Endothelial cell of umbilical vein (primary cell): ENCODE results near the gene ZBTB40. TPM values are rescaled to one million over a fixed set of nuclear protein-coding genes. Genes with fewer than 3 reads are reported as not detected.

Experiments
- BruUV-seq: library from RNA; stranded (reverse); fragments of 400-500 nt; replicated peaks from 2 replicates; lab custom pipeline; 2021; lab: Mats Ljungman, UMichigan
- CTCF ChIA-PET: fragments of 300-600, 350-600 bp; sonication (Branson Sonifier 250); formaldehyde crosslinking; loops from one replicate; lab custom pipeline; 2021; ENCODE audit warnings: antibody characterized with exemption, inconsistent platforms; lab: Charles Lee
- POLR2A ChIA-PET: fragments of 300-600, 350-600 bp; sonication (Branson Sonifier 250); formaldehyde crosslinking; loops from one replicate; lab custom pipeline; 2021; ENCODE audit warnings: antibody characterized with exemption, inconsistent platforms; lab: Charles Lee
- DNase-seq: peaks from one replicate; pipeline ENCODE4 v3.0.0-alpha.2; 2011; ENCODE audit warnings: low read depth, low spot score
- FAIRE-seq: peaks from 2 replicates; lab custom pipeline; 2011; peaks lifted over from hg19 to GRCh38; lab: Jason Lieb, UNC
- H2AFZ ChIP-seq: 2 replicates; pipeline ENCODE4 v1.6.0; 2012; ENCODE audit warnings: low read depth, low read length, control low read depth, inconsistent platforms
- H3K27ac ChIP-seq: 2 replicates; pipeline ENCODE4 v1.5.1; 2011; ENCODE audit warnings: low read depth, mild to moderate bottlenecking, control low read depth, low read length, moderate library complexity; ENCODE audit not compliant: insufficient read depth
- H3K27me3 ChIP-seq, 2 experiments: 2 replicates each; pipeline versions ENCODE4 v1.6.0 to v1.6.1; 2011; ENCODE audit warnings: low read length in 2 of 2, mixed read lengths in 1 of 2; ENCODE audit not compliant: control insufficient read depth in 2 of 2, insufficient read depth in 2 of 2
- H3K36me3 ChIP-seq, 2 experiments: 2 replicates in 1 of 2; 3 replicates in 1 of 2; pipeline ENCODE4 v1.5.1; 2011; ENCODE audit warnings: low read length in 2 of 2, mild to moderate bottlenecking in 1 of 2, moderate library complexity in 1 of 2; ENCODE audit not compliant: control insufficient read depth in 2 of 2, insufficient read depth in 2 of 2; ENCODE audit errors: extremely low read depth in 1 of 2
- H3K4me1 ChIP-seq: 3 replicates; pipeline ENCODE4 v1.5.1; 2011; ENCODE audit warnings: mild to moderate bottlenecking, low read length; ENCODE audit not compliant: control insufficient read depth, insufficient read depth; ENCODE audit errors: extremely low read depth
- H3K4me2 ChIP-seq: 2 replicates; pipeline ENCODE4 v1.6.1; 2011; ENCODE audit warnings: low read length, control low read depth, mixed read lengths; ENCODE audit not compliant: insufficient read depth
- H3K4me3 ChIP-seq, 3 experiments: fragments of 200-600 bp in 1 of 3; sonication (generic), shearing (Covaris generic) in 1 of 3; replicated peaks in 1 of 3; 2 replicates each; pipeline ENCODE4 v1.5.1; 2011 to 2016; ENCODE audit warnings: control low read depth in 3 of 3, low read length in 3 of 3, mild to moderate bottlenecking in 2 of 3, inconsistent platforms in 1 of 3, low read depth in 1 of 3, moderate library complexity in 1 of 3; ENCODE audit not compliant: insufficient read depth in 1 of 3
- H3K79me2 ChIP-seq: 2 replicates; pipeline ENCODE4 v1.6.0; 2012; ENCODE audit warnings: low read length, inconsistent platforms; ENCODE audit not compliant: control insufficient read depth, insufficient read depth
- H3K9ac ChIP-seq: replicated peaks from 2 replicates; pipeline ENCODE3; 2011; ENCODE audit warnings: low read length, control low read depth; ENCODE audit not compliant: insufficient read depth; ENCODE audit errors: extremely low read depth
- H3K9me1 ChIP-seq: replicated peaks from 3 replicates; pipeline ENCODE4 v1.6.0; 2011; ENCODE audit warnings: mild to moderate bottlenecking, low read length; ENCODE audit not compliant: control insufficient read depth, insufficient read depth; ENCODE audit errors: extremely low read depth
- H3K9me3 ChIP-seq: replicated peaks from 2 replicates; pipeline ENCODE4 v1.5.1; 2012; ENCODE audit warnings: low read length, inconsistent platforms; ENCODE audit not compliant: control insufficient read depth, insufficient read depth
- H4K20me1 ChIP-seq: replicated peaks from 2 replicates; pipeline ENCODE3; 2011; ENCODE audit warnings: mild to moderate bottlenecking, low read length; ENCODE audit not compliant: control insufficient read depth, insufficient read depth; ENCODE audit errors: extremely low read depth
- EZH2 ChIP-seq: IDR thresholded peaks from 2 replicates; pipeline ENCODE4 v1.6.1; 2012; ENCODE audit warnings: borderline replicate concordance, low read depth, mild to moderate bottlenecking, moderate library complexity, low read length, inconsistent platforms; ENCODE audit not compliant: severe bottlenecking
- FOS ChIP-seq: IDR thresholded peaks from 2 replicates; pipeline ENCODE4 v1.6.1; 2011; ENCODE audit warnings: mild to moderate bottlenecking, low read length, moderate library complexity, borderline replicate concordance; ENCODE audit not compliant: insufficient read depth
- GATA2 ChIP-seq: IDR thresholded peaks from 2 replicates; pipeline ENCODE4 v1.7.0; 2011; ENCODE audit warnings: low read depth, mild to moderate bottlenecking, moderate library complexity, mixed read lengths, low read length; ENCODE audit not compliant: insufficient read length, insufficient read depth
- JUN ChIP-seq: IDR thresholded peaks from 2 replicates; pipeline ENCODE4 v1.6.1; 2011; ENCODE audit warnings: borderline replicate concordance, low read depth; ENCODE audit not compliant: insufficient read length, insufficient read depth
- MAX ChIP-seq: IDR thresholded peaks from 2 replicates; pipeline ENCODE4 v1.6.1; 2011; ENCODE audit not compliant: insufficient read depth, insufficient read length
- MYC ChIP-seq: IDR thresholded peaks from one replicate; pipeline ENCODE4 v1.6.1; 2011; ENCODE audit warnings: mild to moderate bottlenecking, low read depth, low read length
- POLR2A ChIP-seq: IDR thresholded peaks from 2 replicates; pipeline ENCODE4 v1.6.1; 2012; ENCODE audit warnings: low read depth, mild to moderate bottlenecking, control low read depth, low read length
- POLR2AphosphoS5 ChIP-seq: IDR thresholded peaks from 2 replicates; pipeline ENCODE4 v1.6.1; 2012; ENCODE audit warnings: low read depth, mild to moderate bottlenecking, control low read depth, low read length, moderate library complexity; ENCODE audit not compliant: insufficient read depth
- dilution Hi-C: fragments of 300-500 bp; cut with MboI; formaldehyde crosslinking; loops from one replicate; pipeline ENCODE4 v1.15.0; 2019; ENCODE audit warnings: low sequenced_read_pairs; ENCODE audit not compliant: extremely low pct_ligation_motif_present
- intact Hi-C: fragments of 100-400 bp; cut with micrococcal nuclease; formaldehyde crosslinking; loops from one replicate; pipeline ENCODE4 v1.10.0; 2022
- polyA plus RNA-seq, 4 experiments: library from polyadenylated mRNA; depleted of rRNA in 3 of 4; stranded (reverse) in 3 of 4; unstranded in 1 of 4; fragments of >200 nt; gene quantifications; 2 replicates each; pipeline versions ENCODE4 v1.2.1 to v1.2.3, GENCODE V29; 2011 to 2012; ENCODE audit warnings: missing spikeins in 1 of 4
- total RNA-seq: library from RNA; stranded (reverse); gene quantifications from 2 replicates; pipeline ENCODE4 v1.2.3, GENCODE V29; 2021
- TF ChIP-seq, protein P1 (sequence below), 2 donors: IDR thresholded peaks; 1 replicate in 1 of 2; 2 replicates in 1 of 2; pipeline ENCODE4 v1.5.1; 2011; ENCODE audit warnings: low read length in 2 of 2, mild to moderate bottlenecking in 2 of 2, moderate library complexity in 2 of 2, control low read depth in 1 of 2, inconsistent platforms in 1 of 2, low read depth in 1 of 2; ENCODE audit not compliant: insufficient read depth in 1 of 2; ENCODE audit errors: extremely low read depth in 1 of 2

ZBTB40 gene
- total and polyA plus RNA-seq, 2 donors (not counting 3 experiments of a cell fraction or from before 2014, with no cell fraction given), result 12.3 to 21.3 TPM

- TF ChIP-seq FOS (no peak), GATA2 (no peak), MAX (no peak), POLR2AphosphoS5 (no peak)
- CTCF ChIA-PET, result interaction anchor here (1.0 to 1.9 kb wide), 4 partner anchors 9 to 189 kb away, joined by 3 to 6 read pairs (median 4); no protein-coding TSS in a partner anchor
- FAIRE-seq (peak; percentile 78), DNase-seq (no peak)
- BruUV-seq, result no TSS peak
- H3K27me3 ChIP-seq, result no peaks in the 10 kb centered on the region
- dilution Hi-C loops, result no loop called here
- peak overlapping the region; percentile 85 for H3K9ac ChIP-seq
- no peaks in the 10 kb centered on the region for H3K36me3 ChIP-seq
- H3K4me3 ChIP-seq, result peak overlapping the region; percentile 78 to 82 (median 81)
- POLR2A ChIA-PET, result interaction anchor here (0.6 kb wide), 1 partner anchor 9 kb away, joined by 3 read pairs; no protein-coding TSS in a partner anchor
- intact Hi-C loops, result no loop called here
- H4K20me1 ChIP-seq, result no peaks in the 10 kb centered on the region
- H3K27ac ChIP-seq, result peak overlapping the region; percentile 59
- H2AFZ ChIP-seq, result peak overlapping the region; percentile 86
- peak overlapping the region; percentile 73 for H3K4me2 ChIP-seq
- peaks cover 9% of the 10 kb centered on the region for H3K79me2 ChIP-seq
- no peaks in the 10 kb centered on the region for H3K9me1 ChIP-seq
- no peaks in the 10 kb centered on the region for H3K9me3 ChIP-seq
- peaks cover 4% of the 10 kb centered on the region for H3K4me1 ChIP-seq
These were observed 868 bp downstream of the ZBTB40 start for GRCh38 chr1:22452481-22452957.

DNA sequence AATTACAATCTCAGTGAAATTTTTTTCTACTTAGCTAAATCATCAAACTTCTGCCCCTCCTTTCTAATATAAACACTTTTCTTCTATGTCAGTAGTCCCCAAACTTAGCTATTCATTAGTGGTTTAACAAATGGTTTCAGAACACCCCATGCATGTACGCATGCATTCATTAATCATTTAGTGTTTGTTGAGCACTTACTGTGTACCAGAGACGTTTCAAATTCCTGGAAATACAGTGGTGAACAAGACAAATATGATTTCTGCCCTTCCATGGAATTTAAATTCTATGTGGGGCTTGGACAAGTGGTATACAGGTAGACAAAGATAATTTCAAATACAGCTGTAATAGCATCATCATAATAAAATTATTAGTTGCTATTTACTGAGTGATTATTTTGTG is 1.5 kb downstream of the ZBTB40 start:
- no peaks in the 10 kb centered on the region for H3K9me1 ChIP-seq
- H3K9ac ChIP-seq, result no peak overlapping the region
- H3K27me3 ChIP-seq, result no peaks in the 10 kb centered on the region
- peak overlapping the region; percentile 73 for H3K4me2 ChIP-seq
- H4K20me1 ChIP-seq, result no peaks in the 10 kb centered on the region
- intact Hi-C loops (no loop called here), dilution Hi-C loops (no loop called here)
- H3K27ac ChIP-seq, result no peak overlapping the region
- DNase-seq (no peak), FAIRE-seq (no peak)
- H3K4me1 ChIP-seq, result peaks cover 4% of the 10 kb centered on the region
- H3K79me2 ChIP-seq, result peaks cover 13% of the 10 kb centered on the region
- H3K4me3 ChIP-seq, result no peak overlapping the region
- H3K36me3 ChIP-seq, result no peaks in the 10 kb centered on the region
- ChIA-PET CTCF (interaction anchor here (0.6 to 1.9 kb wide), 2 partner anchors 15 to 189 kb away, joined by 4 to 6 read pairs; no protein-coding TSS in a partner anchor), POLR2A (no interaction called here)
- no peak overlapping the region for H2AFZ ChIP-seq
- no peaks in the 10 kb centered on the region for H3K9me3 ChIP-seq
- no TSS peak for BruUV-seq
- TF ChIP-seq FOS (no peak), MAX (no peak), POLR2AphosphoS5 (no peak), GATA2 (no peak), JUN (no peak), EZH2 (no peak), MYC (no peak), POLR2A (no peak)
- TF ChIP-seq, protein P1, sequence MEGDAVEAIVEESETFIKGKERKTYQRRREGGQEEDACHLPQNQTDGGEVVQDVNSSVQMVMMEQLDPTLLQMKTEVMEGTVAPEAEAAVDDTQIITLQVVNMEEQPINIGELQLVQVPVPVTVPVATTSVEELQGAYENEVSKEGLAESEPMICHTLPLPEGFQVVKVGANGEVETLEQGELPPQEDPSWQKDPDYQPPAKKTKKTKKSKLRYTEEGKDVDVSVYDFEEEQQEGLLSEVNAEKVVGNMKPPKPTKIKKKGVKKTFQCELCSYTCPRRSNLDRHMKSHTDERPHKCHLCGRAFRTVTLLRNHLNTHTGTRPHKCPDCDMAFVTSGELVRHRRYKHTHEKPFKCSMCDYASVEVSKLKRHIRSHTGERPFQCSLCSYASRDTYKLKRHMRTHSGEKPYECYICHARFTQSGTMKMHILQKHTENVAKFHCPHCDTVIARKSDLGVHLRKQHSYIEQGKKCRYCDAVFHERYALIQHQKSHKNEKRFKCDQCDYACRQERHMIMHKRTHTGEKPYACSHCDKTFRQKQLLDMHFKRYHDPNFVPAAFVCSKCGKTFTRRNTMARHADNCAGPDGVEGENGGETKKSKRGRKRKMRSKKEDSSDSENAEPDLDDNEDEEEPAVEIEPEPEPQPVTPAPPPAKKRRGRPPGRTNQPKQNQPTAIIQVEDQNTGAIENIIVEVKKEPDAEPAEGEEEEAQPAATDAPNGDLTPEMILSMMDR (IDR thresholded peaks at IDR 0.05; ENCODE audit: extremely low read depth in 1 of 2, insufficient read depth in 1 of 2, low read depth in 1 of 2, low read length in 2 of 2), result no peak
